GM18502 (cell line): Measurements from ENCODE around the gene ROR1.

Experiments
- ATAC-seq: cut with Tn5 transposase; IDR thresholded peaks from one replicate; pipeline ENCODE4 v1.9.1; 2021; ENCODE audit warnings: mild to moderate bottlenecking; ENCODE audit not compliant: unreplicated experiment, poor library complexity

The ROR1 gene

GRCh38 chr1:63921359-63921758 lies 147.5 kb downstream of the ROR1 start:
- ATAC-seq = no peak

- no peak for ATAC-seq
Observed at GRCh38 chr1:63921802-63922201, 148.0 kb downstream of the ROR1 start.

GRCh38 chr1:63922848-63923247 lies 149.0 kb downstream of the ROR1 start:
- ATAC-seq = no peak

GRCh38 chr1:63923302-63923701 lies 149.5 kb downstream of the ROR1 start:
- no peak for ATAC-seq

- no peak for ATAC-seq
Observed at GRCh38 chr1:63924600-63924999, 150.8 kb downstream of the ROR1 start.

GRCh38 chr1:63928186-63929105 lies 154.6 kb downstream of the ROR1 start:
- ATAC-seq = no peak

- no peak for ATAC-seq
Observed at GRCh38 chr1:63929106-63929478, 155.3 kb downstream of the ROR1 start.

GRCh38 chr1:63931468-63931867 lies 157.7 kb downstream of the ROR1 start:
- no peak for ATAC-seq

GRCh38 chr1:63934697-63935096 lies 160.9 kb downstream of the ROR1 start:
- no peak for ATAC-seq

- peak; percentile 32 for ATAC-seq
Observed at GRCh38 chr1:63935143-63935542, 161.3 kb downstream of the ROR1 start.

- ATAC-seq = peak; percentile 59
Observed at GRCh38 chr1:63935553-63935952, 161.7 kb downstream of the ROR1 start.

GRCh38 chr1:63936276-63936675 lies 162.5 kb downstream of the ROR1 start:
- ATAC-seq = no peak

- no peak for ATAC-seq
Observed at GRCh38 chr1:63936801-63937200, 163.0 kb downstream of the ROR1 start.

- ATAC-seq = no peak
Observed at GRCh38 chr1:63937461-63938022, 163.7 kb downstream of the ROR1 start.

- no peak for ATAC-seq
Observed at GRCh38 chr1:63940440-63940839, 166.6 kb downstream of the ROR1 start.

GRCh38 chr1:63943393-63943792 lies 169.6 kb downstream of the ROR1 start:
- ATAC-seq = no peak

- no peak for ATAC-seq
Observed at GRCh38 chr1:63945943-63946342, 172.1 kb downstream of the ROR1 start.

- no peak for ATAC-seq
Observed at GRCh38 chr1:63946866-63947491, 173.2 kb downstream of the ROR1 start.

- ATAC-seq = no peak
Observed at GRCh38 chr1:63947904-63948303, 174.1 kb downstream of the ROR1 start.

- no peak for ATAC-seq
Observed at GRCh38 chr1:63950023-63950422, 176.2 kb downstream of the ROR1 start.
